ENCODE data around the gene PVR.

PVR gene

DNA sequence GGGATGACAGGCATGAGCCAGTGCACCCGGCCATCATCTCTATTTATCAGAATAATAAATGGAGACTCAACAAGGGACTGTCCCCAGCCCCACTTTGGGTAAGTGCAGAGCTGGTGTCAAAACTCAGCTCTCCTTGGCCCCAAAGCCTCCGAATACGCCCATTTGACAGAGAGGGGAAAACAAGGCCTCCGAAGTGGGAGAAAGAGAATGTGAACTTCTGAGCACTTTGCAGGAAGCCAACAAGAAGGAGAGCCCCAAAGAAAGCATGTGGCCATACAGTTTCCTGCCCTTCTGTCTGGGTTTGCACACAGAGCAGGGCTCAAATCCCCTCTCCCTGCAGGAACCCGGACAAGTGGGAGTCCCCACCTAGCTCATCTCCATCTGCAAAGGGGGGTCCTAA is 56.8 kb downstream of the PVR start:
- DNase-seq (ENCODE audit: low spot score), result no peak

DNA sequence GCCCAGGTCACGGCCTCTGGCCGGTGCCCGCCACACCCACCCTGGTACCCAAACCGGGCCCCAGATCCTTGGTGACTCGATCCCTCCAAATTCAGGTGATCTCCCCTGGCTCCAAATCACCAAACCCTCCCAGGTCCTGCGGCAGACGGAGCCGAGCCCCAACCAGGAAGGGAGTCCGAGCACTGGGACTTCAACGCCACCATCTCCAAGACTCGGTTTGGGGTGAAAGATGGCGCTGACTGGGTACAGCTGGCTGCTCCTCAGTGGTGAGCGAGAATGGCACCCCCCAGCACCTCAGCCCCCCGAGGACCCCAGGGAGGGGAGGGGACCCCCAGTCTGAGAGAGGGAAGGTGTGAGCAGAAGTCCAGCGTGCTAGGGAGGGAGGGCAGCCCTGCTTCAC is 57.5 kb downstream of the PVR start:
- no peak for DNase-seq (ENCODE audit: low spot score)

DNA sequence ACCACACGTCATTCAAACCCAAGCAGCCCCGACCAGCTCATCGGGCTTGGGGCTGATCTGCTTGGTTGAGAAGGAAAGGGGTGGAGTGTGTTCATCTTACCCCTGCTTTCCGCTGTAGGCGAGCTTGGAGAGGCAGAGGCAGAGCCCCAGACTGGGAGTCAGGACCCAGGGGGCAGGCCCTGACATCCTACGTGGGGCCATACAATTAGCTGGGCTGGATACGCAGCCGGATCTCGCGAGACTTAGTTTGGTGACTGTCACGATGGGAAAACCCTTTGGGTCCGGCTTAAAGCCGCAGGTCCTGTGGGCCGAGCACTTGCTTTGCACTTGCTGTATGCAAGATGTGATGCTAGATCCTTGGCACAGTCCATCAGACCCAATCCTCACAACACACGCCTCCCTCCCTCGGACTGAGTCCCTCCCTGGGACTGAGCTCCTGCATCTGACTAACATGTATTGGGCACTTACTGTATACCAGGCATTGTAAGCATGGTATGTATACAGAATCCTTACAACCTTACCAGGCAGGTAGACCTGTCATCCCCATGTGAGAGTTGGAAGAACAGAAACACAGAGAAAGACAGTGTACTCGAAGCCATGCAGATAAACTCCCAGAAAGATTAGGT is 59.0 kb downstream of the PVR start:
- DNase-seq (ENCODE audit: low spot score), result no peak

DNA sequence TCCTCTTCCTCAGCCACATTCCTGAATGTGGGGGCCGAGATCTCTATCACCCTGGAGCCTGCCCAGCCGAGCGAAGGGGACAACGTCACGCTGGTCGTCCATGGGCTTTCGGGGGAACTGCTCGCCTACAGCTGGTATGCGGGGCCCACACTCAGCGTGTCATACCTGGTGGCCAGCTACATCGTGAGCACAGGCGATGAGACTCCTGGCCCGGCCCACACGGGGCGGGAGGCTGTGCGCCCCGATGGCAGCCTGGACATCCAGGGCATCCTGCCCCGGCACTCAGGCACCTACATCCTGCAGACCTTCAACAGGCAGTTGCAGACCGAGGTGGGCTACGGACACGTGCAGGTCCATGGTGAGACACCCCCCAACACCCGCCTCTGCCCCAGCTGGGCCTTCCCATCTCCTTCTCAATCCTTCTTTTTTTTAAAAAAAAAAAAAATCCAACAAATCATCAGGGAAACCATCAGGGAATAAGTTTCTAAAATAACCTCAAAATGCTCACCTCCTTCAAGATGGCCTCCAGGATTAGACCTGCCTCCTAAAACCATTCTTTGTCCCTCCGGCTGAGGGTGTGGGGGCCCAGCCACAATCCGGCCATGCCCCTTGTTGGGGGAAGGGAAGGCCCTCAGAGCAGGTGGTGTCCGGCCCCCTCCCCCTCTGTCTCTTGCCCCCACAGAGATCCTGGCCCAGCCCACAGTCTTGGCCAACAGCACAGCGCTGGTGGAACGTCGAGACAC is 59.8 kb downstream of the PVR start:
- no peak for DNase-seq (ENCODE audit: low spot score)

DNA sequence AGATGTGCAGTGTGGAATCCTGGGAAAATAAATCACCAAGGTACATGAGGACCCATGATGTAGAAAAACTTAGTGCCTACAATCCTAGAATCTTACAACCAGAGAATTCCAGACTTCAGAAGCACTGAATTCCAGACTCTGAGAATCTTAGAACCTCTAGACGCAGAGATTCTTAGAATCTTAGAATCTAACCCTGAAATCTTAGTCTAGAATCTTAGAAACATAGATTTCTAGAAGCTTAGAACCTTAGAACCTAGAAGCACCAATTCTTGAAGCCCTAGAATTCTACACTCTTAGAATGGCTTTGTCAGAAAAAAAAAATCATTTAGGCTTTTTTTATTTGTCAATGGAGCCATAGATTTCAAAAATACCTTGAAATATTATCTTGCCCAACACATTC is 61.3 kb downstream of the PVR start:
- DNase-seq (ENCODE audit: low spot score), result no peak

DNA sequence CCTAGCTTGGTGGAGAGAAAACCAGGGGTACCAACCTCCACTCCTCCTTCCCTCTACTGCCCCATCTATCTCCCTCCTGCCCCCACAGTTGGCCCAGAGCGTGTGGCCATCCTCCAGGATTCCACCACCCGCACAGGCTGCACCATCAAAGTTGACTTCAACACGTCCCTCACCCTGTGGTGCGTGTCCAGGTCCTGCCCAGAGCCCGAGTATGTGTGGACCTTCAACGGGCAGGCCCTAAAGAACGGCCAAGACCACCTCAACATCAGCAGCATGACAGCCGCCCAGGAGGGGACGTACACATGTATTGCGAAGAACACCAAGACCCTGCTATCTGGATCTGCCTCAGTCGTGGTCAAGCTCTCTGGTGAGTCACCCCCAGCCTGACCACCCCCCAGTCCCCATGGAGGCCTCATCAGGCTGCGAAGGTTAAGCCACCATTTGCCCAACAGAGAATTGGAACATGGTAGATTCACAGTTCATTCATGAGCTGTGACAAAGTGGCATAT is 61.8 kb downstream of the PVR start:
- no peak for DNase-seq (ENCODE audit: low spot score)

DNA sequence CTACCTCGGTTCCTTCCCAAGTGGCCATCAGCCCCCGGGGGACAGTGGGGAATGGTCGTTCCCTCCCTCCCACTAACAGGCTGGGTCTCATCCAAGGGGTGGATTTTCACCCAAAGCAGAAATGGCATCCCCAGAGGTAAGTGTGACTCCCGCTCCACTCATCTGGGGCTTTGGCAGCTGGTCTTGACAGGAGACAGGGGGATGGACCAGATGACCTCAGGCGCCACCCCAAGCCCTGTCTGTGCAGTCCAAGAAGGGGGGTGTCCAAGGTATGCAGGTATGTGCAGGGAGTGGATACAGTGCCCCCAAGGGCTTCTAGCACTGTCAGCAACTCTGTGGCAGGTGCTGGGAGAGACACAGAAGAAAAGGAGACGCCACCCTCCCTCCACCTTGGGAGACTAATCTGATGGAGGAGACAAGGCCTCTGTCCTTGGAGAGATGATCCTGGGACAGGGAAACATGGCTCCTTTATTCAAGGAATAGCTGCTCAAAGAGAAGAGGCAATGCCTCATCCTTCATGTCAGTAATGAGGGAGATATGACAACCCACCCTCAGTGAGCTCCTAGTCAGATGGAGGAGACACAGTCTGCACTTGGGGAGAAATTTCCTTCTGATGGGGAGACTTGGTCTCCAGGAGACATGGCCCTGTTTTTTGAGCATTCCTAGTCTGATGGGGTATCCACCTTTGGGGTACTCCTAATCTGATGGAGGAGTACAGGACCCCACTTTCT is 63.0 kb downstream of the PVR start:
- no peak for DNase-seq (ENCODE audit: low spot score)

DNA sequence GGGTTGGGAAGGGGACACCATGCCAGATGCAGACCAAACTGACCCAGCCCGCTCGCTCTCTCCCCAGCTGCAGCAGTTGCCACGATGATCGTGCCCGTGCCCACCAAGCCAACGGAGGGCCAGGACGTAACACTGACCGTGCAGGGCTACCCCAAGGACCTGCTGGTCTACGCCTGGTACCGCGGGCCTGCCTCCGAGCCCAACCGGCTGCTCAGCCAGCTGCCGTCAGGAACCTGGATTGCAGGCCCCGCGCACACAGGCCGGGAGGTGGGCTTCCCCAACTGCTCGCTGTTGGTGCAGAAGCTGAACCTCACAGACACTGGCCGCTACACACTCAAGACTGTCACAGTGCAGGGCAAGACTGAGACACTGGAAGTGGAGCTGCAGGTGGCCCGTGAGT is 64.1 kb downstream of the PVR start:
- DNase-seq (ENCODE audit: low spot score), result no peak

DNA sequence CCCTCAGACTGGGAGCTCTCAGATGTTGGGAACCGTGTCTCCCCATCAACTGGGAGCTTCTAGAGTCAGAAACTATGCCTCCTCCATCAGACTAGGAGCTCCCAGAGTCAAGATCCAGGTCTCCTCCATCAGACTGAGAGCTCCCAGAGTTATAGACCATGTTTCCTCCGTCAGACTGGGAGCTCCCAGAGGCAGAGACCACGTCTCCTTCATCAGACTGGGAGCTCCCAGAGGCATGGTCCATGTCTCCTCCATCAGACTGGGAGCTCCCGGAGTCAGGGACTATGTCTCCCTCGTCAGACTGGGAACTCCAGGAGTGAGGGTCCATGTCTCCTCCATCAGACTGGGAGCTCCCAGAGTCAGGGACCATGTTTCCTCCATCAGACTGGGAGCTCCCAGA is 65.2 kb downstream of the PVR start:
- no peak for DNase-seq (ENCODE audit: low spot score)

DNA sequence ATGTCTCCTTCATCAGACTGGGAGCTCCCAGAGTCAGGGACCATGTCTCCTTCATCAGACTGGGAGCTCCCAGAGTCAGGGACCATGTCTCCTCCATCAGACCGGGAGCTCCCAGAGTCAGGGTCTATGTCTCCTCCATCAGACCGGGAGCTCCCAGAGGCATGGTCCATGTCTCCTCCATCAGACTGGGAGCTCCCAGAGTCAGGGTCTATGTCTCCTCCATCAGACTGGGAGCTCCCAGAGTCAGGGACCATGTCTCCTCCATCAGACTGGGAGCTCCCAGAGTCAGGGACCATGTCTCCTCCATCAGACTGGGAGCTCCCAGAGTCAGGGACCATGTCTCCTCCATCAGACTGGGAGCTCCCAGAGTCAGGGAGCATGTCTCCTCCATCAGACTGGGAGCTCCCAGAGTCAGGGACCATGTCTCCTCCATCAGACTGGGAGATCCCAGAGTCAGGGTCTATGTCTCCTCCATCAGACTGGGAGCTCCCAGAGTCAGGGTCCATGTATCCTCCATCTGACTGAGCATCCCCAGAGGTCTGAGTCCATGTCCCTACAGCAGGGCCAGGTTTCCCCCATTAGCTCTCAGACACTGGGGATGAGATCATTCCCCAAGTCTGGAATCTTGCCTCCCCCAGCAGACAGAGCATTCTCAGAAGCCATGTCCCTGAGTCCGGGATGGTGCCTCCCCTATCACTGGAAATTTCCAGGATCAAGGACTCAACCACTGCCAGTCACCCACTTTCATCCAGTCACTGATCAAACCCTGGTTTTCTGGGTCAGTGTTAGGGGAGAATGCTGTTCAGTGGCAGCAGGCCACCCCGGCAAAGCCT is 65.9 kb downstream of the PVR start:
- peak; percentile 14 for DNase-seq (ENCODE audit: low spot score)

DNA sequence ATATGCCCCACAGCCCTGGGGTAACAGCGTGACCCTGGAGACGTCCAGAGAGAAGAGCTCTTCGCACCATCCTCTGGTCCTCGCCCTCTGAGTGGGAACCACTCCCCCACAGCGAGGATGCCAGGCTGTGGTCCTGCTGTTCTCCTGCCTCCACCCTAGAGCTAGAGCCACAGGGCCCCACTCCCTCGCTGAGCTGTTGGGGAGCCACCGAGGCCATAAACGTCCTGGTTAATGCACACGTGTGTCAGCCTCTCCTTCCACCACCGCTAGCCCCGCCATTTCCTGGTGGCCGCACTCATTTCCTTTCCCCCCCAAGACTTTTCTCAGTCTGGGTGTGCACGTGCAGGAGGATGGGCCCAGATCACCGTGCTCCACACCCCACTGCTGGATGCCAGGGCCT is 66.8 kb downstream of the PVR start:
- DNase-seq (ENCODE audit: low spot score), result no peak

DNA sequence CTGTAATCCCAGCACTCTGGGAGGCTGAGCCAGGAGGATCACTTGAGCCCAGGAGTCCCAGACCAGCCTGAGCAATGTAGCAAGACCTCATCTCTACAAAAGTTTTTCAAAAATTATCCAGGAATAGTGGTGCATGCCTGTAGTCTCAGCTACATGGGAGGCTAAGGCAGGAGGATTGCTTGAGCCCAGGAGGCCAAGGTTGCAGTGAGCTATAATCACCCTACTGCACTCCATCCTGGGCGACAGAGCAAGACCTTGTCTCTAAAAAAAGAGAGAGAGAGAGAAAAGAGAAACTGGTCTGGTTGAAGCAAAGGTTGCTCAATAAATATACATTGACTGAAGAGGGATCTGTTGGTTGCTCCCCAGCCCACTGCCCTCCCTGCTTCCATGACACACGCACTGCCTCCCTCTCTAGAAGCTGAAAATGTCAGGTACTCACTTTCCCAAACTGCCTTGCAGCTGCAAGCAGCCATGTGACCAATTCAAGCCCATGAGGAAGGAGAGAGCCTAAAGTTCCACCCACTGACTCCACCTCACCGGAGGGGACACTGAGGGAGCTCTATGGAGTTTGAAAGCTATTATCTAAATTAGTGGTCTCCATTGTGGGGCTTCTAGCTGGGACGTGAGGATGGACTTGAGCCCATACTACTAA is 69.3 kb downstream of the PVR start:
- DNase-seq (ENCODE audit: low spot score), result peak; percentile 27
